KMS-11 (cell line): ENCODE data around the gene MAP3K9.

Experiments used
- H2AFZ ChIP-seq: fragments of 200-600 bp; sonication (generic); 2 replicates; pipeline ENCODE4 v1.6.1; 2016; ENCODE audit warnings: antibody characterized with exemption, mixed run types, low read depth
- H3K27ac ChIP-seq: fragments of 200-600 bp; sonication (generic); 2 replicates; pipeline ENCODE4 v1.6.1; 2016; ENCODE audit warnings: mild to moderate bottlenecking, mixed run types
- H3K27me3 ChIP-seq: fragments of 200-600 bp; sonication (generic); 2 replicates; pipeline ENCODE4 v1.6.1; 2017; ENCODE audit warnings: mild to moderate bottlenecking, low read depth, mixed run types, moderate library complexity; ENCODE audit not compliant: insufficient read depth
- H3K36me3 ChIP-seq: fragments of 200-600 bp; sonication (generic); 2 replicates; pipeline ENCODE4 v1.6.1; 2017; ENCODE audit warnings: mild to moderate bottlenecking, mixed run types; ENCODE audit not compliant: insufficient read depth
- H3K4me1 ChIP-seq: fragments of 200-600 bp; sonication (generic); 2 replicates; pipeline ENCODE4 v1.6.1; 2016; ENCODE audit warnings: mild to moderate bottlenecking, low read depth, mixed run types; ENCODE audit not compliant: poor library complexity, severe bottlenecking
- H3K4me2 ChIP-seq: fragments of 200-600 bp; sonication (generic); 2 replicates; pipeline ENCODE4 v1.7.0; 2016; ENCODE audit warnings: mild to moderate bottlenecking, mixed run types
- H3K4me3 ChIP-seq: fragments of 200-600 bp; sonication (generic); IDR thresholded peaks from 2 replicates; pipeline ENCODE4 v1.6.1; 2017; ENCODE audit warnings: low read depth, low read length, mixed read lengths; ENCODE audit not compliant: insufficient read depth
- H3K79me2 ChIP-seq: fragments of 200-600 bp; sonication (generic); 2 replicates; pipeline ENCODE4 v1.6.1; 2016; ENCODE audit warnings: low read depth, mixed run types; ENCODE audit not compliant: insufficient read depth
- H3K9ac ChIP-seq: fragments of 200-600 bp; sonication (generic); 2 replicates; pipeline ENCODE4 v1.6.1; 2016; ENCODE audit warnings: mild to moderate bottlenecking, mixed run types
- H4K20me1 ChIP-seq: fragments of 200-600 bp; sonication (generic); 2 replicates; pipeline ENCODE4 v1.6.1; 2016; ENCODE audit warnings: mild to moderate bottlenecking, mixed run types; ENCODE audit not compliant: insufficient read depth
- TF ChIP-seq, protein P1 (sequence below): fragments of 200-600 bp; sonication (generic); conservative IDR thresholded peaks from 2 replicates; pipeline ENCODE4 v1.6.1; 2017; ENCODE audit warnings: low read depth, mild to moderate bottlenecking, antibody characterized with exemption, low read length, moderate library complexity, mixed read lengths

MAP3K9 gene

DNA sequence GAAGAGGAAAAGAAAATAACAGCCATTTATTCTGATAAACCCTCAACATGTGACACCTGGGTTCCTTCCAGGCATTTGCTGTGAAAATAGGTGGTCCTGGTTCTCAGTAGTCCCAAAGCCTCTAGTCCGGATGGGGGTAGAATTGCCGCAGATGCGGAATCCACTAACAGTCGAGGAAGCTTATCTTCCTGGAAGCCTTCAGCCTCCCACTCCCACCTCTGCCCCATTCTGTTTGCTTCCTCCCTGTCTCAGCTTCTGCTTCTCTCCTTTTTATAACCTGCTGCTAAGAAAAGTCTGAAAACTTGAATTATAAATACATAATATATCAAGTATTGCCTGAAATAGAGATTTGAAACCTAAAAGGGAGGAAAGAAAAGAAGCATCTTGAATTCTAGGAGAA is 14.0 kb upstream of the MAP3K9 start:
- Histone ChIP-seq H3K79me2 (no peaks in the 10 kb centered on the region), H4K20me1 (no peaks in the 10 kb centered on the region), H3K9ac (no peak overlapping the region), H3K27me3 (no peaks in the 10 kb centered on the region), H2AFZ (no peak overlapping the region), H3K4me1 (no peaks in the 10 kb centered on the region), H3K4me3 (no peak overlapping the region), H3K4me2 (no peak overlapping the region), H3K27ac (no peak overlapping the region), H3K36me3 (no peaks in the 10 kb centered on the region)
- TF ChIP-seq, protein P1, sequence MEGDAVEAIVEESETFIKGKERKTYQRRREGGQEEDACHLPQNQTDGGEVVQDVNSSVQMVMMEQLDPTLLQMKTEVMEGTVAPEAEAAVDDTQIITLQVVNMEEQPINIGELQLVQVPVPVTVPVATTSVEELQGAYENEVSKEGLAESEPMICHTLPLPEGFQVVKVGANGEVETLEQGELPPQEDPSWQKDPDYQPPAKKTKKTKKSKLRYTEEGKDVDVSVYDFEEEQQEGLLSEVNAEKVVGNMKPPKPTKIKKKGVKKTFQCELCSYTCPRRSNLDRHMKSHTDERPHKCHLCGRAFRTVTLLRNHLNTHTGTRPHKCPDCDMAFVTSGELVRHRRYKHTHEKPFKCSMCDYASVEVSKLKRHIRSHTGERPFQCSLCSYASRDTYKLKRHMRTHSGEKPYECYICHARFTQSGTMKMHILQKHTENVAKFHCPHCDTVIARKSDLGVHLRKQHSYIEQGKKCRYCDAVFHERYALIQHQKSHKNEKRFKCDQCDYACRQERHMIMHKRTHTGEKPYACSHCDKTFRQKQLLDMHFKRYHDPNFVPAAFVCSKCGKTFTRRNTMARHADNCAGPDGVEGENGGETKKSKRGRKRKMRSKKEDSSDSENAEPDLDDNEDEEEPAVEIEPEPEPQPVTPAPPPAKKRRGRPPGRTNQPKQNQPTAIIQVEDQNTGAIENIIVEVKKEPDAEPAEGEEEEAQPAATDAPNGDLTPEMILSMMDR = no peak

GRCh38 chr14:70822530-70823185 is 13.3 kb upstream of the MAP3K9 start:
- TF ChIP-seq, protein P1 = no peak
- Histone ChIP-seq H3K79me2 (no peaks in the 10 kb centered on the region), H4K20me1 (no peaks in the 10 kb centered on the region), H3K27me3 (no peaks in the 10 kb centered on the region), H3K4me1 (no peaks in the 10 kb centered on the region), H3K27ac (no peak overlapping the region), H3K9ac (peak overlapping the region; percentile 41; the same call in 1 of the 2 replicates), H2AFZ (peak overlapping the region; percentile 78; the same call in 1 of the 2 replicates), H3K4me2 (peak overlapping the region; percentile 39; the same call in 1 of the 2 replicates), H3K36me3 (no peaks in the 10 kb centered on the region), H3K4me3 (no peak overlapping the region)

- Histone ChIP-seq H3K79me2 (no peaks in the 10 kb centered on the region), H3K36me3 (no peaks in the 10 kb centered on the region), H2AFZ (peak overlapping the region; percentile 78), H3K4me1 (no peaks in the 10 kb centered on the region), H3K4me3 (no peak overlapping the region), H4K20me1 (no peaks in the 10 kb centered on the region), H3K27me3 (no peaks in the 10 kb centered on the region), H3K4me2 (peak overlapping the region; percentile 57), H3K9ac (peak overlapping the region; percentile 41; the same call in 1 of the 2 replicates), H3K27ac (no peak overlapping the region)
- TF ChIP-seq, protein P1 = no peak
These were observed 12.5 kb upstream of the MAP3K9 start for GRCh38 chr14:70821584-70822529.

DNA sequence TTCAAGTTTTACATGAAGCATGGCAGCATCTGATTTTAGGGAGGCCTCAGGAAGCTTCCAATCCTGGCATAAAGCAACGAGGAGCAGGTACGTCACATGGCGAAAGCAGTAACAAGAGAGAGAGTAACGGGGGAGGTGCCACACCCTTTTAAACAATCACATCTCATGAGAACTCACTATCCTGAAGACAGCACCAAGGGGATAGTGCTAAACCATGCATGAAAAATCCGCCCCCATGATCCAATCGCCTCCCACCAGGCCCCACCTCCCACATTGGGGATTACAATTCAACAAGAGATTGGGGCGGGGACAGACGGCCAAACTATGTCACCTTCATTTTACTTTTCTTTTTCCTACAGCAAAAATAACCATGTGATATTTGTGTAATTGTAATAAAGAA is 7.2 kb upstream of the MAP3K9 start:
- H3K9ac ChIP-seq = no peak overlapping the region
- H3K4me1 ChIP-seq = no peaks in the 10 kb centered on the region
- H3K36me3 ChIP-seq = no peaks in the 10 kb centered on the region
- no peak overlapping the region for H3K27ac ChIP-seq
- no peak overlapping the region for H3K4me2 ChIP-seq
- H3K27me3 ChIP-seq = no peaks in the 10 kb centered on the region
- no peak overlapping the region for H3K4me3 ChIP-seq
- H3K79me2 ChIP-seq = no peaks in the 10 kb centered on the region
- no peaks in the 10 kb centered on the region for H4K20me1 ChIP-seq
- TF ChIP-seq, protein P1 = no peak
- H2AFZ ChIP-seq = no peak overlapping the region
